NCI-H774 (cell line): ENCODE measurements around the gene PTTG1IP.
"Not testable (repeated sequence)": the region's sequence is repeated elsewhere in the genome, so short reads cannot be mapped to it uniquely, and the experiment has no call there.

ENCODE experiments used
- DNase-seq: peaks from one replicate; lab custom pipeline; 2025; lab: John Stamatoyannopoulos, UW

Gene PTTG1IP

DNA sequence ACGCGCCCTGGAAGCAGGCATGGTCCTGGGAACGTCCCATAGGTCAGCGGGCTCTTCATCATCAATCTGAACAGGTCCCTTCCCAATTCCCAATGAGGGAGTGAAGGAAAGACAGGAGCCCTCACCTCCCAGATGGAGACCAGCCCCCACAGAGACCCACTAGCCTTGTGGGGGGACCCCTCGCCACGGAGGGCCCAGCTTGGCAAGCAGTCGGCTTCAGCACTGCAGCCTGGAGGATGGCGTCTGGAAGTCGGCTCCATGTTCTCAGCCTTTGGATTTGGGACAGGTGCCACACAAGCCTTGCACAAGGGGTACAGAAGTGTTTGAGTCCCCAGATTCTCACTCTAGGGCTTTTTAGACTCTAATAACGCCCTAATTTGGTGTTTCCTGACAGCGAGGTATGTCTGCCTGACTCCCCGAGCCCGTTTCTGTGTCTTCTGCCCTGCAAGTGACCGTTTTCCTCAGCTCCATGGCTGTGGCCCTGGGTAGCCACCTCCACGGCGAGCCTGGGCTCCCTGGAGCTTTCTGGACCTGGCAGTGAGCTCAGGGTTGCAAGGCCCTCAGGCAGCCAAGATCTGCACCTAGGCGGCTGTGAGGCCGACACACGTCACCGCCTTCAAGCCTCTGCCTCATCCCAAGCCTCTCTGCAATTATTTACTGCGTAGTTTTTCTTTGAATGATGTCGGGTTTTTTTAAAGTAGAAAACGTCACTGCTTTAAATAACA, 30.6 kb downstream of the PTTG1IP start:
- no peak for DNase-seq

DNA sequence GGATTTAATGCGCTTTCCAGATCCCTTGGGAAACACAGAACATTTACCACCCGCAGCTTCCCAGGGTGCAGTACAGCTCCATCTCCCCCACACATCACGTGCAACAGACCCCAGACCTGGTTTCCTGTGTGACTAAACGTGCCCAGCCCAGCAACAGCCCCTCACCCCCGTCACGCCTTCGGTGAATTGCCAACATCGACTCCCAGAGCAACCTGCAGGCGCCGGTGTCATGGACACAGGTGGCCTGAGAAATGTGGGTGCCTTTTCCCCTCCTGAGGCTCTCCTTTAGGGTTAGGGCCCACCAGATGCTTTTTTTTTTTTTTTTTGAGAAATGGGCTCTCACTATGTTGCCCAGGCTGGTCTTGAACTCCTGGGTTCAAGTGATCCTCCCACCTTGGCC, 31.4 kb downstream of the PTTG1IP start:
- no peak for DNase-seq

DNA sequence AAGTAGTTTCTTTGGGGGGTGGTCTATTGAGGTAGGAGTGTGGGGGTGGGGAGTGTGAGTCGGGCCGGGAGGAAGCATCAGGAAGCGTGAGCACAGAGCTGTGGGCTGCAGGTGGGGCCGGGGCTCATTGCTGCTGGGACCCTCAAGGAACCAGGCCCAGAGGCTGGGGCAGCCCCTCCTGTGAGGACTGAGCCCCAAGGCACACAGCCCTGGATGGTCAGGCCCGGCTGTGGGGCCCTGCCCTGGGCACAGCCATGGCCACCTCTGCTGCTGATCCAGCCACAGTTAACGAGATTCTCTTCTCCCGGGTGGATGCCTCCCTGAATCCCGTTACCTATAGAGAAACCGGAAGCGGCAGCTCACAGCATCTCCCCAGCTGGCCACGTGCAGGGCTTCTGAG, 32.7 kb downstream of the PTTG1IP start:
- DNase-seq: no peak

DNA sequence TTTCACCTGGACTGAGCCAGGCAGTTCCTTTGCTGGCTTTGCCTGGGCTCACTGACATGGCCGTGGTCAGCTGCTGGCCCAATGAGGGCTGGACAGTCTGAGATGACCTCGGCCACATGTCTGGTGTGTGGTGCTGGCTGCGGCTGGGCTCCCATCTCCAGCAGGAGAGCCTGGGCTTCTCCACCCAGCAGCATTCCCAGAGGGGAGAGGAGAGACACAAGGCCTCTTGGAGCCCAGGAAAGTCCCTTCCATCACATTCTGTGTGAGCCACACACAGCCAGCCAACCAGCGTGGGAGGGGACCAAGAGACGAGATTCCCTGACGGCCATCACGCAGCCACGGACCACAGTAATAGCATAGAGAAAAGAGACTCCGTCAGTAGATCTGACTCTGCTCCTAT, 34.5 kb downstream of the PTTG1IP start:
- no peak for DNase-seq

DNA sequence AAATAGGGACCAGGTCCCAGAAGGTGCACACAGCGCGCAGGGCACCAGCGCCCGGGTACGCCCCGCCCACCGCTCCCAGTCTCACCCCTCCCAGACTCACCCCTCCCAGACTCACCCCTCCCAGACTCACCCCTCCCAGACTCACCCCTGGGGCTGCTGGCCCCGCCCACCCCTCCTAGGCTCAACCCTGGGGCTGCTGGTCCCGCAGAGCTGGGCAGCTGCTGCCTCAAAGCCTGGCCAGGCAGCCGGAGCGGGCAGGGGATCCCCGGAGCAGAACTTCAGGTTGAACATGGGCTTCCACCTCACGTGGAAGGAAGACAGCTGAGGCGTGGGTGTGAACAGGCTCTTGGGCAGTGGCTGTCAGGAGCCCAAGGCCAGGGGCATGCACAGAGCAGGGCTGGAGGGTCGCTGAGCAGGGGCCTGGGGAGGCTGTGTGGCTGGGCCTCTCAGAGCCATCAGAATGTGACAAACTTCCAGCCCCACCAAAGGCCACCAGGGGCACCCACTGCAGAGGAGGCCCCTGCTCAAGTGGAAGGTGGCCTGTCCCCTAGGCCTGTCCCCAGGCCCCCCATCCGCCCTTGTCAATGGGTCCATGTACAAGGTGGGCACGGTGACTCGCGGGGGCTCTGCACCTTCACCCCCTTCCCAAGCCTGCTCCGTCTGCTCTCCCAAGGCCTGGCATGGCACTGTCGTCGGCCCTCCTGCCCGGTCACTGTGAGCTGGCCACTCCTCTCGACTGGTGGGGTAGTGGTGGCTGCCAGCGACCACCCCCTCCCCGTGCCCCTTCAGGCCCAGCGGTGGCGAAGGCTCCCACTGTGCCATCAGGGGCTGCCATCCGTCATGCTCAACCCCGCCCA, 35.2 kb downstream of the PTTG1IP start:
- DNase-seq: no peak

DNA sequence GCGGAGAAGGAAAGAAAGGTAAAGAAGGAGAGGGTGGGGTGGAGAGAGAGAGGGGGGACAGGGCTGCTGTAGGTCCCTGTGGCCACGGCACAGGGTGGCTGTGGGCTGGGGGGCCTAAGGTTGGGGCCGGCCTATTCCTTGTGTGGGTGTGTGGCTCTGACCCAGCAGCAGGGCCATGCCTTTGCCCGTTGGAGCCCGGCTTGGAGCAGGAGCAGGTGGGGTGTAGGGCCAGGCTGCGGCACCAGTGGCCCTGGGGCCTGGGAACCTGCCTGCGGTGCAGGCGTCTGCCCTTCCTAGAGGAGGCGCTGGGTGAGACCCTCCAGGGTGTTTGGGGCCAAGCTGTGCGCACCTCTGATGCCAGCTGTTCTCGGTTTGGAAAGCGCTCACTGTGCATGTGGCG, 36.0 kb downstream of the PTTG1IP start:
- no peak for DNase-seq

DNA sequence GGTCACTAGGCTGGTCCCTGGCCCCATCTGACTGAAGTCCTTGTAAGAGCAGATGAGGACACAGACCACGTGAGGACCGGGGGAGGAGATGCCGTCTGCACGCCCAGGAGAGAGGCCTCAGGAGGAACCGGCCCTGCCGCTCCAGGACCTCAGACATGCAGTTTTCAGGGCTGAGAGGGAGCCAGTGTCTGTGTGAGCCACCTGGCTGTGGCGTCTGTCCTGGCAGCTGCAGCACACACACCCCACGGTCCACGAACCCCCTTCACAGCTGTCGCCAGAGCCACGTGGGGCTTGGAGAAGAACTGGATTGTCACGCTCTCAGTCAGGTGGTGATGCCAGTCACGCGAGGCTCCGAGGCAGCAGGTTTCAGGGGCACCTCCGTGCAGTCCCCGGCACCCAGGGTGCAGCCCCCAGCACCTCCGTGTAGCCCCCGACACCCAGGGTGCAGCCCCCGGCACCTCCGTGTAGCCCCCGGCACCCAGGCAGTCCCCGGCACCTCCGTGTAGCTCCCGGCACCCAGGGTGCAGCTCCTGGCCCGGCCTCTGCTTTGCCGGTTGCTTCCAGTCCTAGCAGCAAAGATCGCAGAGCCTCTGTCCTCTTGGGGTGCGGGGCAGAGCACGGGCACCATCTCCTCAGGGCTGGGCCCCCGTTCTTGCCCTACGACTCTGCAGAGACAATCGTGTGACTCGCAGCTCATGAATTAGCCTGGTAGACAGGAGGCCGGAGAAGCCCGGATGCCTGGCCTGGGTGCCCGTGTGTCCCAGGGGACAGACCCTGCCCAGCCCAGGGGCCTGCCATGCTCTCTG, 36.6 kb downstream of the PTTG1IP start:
- no peak for DNase-seq

DNA sequence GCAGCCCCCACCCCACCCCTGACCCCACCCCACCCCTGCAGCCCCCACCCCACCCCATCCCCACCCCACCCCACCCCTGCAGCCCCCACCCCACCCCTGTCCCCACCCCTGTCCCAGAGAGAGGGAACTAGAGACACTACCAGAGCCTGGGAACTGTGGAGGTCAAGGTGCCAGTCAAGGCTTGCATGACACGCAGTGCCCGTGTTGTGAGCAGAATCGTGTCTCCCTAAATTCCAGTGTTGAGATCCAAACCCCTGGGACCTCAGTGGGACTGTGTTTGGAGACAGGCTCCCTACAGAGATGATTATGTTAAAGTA, 37.2 kb downstream of the PTTG1IP start:
- DNase-seq: no peak

DNA sequence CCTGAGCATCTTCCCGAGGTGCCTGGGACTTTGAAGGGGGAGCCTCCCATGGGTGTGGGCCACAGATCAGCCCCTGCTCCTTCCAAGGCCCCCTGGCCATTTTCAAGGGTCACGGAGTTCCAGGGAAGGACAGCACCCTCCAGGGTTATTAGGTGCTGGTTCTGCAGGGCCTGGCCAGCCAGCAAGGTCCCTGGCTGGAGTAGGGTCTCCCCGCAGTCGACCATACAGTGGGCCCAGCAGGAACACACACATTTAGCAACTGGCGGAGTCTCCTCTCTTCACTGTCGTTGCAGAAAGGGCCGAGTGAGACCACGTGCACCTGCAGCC, 37.9 kb downstream of the PTTG1IP start:
- no peak for DNase-seq

DNA sequence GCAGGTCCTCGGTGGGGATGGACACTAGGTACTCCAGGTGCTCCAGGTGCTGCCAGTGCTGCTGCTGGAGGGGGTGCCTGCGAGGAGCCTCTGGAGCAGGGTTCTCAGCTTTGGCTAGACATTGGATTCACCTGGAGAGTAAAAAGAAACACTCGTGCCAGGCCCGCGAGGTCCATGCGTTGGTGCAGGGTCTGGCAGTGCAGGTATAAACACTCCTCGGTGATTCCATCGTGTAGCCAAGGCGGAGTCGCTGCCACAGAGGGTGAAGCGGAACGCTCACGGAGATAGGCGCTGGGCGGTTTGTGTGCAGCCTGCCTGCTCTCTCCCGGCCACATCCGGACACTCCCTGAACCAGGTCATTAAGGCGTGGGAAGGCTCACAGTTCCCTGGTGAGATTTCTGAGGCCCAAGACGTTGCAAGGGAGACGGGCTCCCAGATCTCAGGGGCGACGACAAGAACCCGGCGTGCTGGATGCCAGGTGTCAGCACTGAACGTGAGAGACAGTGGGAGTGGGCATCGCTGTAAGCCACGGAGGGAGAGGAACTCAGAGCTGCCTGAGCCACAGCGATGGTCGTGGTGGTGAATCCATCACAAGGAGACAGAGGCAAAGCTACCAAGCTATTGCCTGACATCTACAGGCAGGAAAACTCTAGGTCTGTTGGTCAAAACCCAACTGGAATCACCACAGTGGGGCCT, 38.4 kb downstream of the PTTG1IP start:
- no peak for DNase-seq

DNA sequence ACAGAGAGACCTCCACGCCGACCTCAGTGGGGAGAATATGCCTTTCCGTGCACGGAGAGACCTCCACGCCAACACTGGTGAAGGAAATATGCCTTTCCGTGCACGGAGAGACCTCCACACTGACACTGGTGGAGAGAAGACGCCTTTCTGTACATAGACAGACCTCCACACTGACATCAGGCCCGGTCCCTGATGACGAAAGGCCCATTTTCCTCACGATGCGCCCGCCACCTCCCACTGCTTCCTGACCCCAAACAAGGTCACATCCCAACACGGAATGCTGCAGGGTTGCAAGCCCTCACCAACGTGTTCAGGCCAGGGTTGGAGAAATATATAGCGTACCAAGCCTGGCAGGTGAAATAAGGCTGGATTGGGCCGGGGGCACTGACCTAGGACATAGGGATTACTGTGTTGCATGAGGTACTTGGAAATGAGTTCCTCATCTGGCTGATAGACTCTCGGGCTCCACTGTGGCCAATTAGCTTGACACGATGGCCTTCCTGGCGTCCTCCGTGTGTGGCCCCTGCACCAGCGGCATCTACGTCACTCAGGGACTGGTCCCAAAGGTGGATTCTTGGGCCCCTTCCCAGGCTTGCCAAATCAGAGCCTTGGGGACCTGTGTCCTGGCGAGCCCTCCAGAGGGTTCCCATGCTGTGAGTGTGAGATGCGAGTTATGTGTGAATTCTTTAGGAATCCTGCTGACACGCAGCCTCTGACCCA, 39.1 kb downstream of the PTTG1IP start:
- DNase-seq: no peak

DNA sequence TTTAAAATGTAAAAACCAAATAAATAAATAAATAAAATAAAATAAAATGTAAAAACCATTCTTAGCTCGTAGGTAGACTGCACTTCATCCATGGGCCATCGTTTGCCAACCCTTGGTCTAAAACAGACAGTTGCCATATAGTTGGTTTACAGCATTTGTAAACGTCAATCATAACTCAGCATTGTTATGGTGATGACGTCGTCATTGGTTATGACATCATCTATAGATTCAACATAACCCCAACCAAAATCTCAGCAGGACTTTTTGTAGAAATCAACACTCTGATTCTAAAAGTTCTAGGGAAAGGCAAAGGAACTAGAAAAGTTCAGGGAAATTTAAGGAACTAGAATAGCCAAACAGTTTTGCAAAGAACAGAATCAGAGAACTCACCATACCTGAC, 39.8 kb downstream of the PTTG1IP start:
- no peak for DNase-seq

DNA sequence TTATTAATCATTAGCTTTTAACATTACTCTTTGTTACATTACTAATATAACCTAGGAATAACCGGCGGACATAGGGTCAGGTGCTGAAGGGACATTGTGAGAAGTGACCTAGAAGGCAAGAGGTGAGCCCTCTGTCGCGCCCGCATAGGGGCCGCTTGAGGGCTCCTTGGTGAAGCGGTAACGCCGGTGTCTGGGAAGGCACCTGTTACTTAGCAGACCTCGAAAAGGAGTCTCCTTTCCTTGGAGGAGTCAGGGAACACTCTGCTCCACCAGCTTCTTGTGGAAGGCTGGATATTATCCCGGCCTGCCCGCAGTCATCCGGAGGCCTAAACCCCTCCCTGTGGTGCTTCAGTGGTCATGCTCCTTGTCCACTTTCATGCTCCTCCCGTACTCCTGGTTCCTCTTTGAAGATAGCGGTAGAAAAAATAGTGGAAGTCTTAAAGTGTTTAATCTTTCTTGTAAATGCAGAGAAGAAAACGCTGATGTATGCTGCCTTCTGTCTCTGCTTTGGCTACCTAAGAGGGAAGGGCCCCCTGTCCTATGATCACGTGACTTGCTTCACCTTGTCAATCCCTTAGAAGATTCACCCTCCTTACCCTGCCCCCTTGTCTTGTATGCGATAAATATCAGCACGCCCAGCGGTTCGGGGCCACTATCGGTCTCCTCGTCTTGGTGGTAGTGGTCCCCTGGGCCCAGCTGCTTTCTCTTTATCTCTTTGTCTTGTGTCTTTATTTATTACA, 40.8 kb downstream of the PTTG1IP start:
- not testable (repeated sequence) for DNase-seq

DNA sequence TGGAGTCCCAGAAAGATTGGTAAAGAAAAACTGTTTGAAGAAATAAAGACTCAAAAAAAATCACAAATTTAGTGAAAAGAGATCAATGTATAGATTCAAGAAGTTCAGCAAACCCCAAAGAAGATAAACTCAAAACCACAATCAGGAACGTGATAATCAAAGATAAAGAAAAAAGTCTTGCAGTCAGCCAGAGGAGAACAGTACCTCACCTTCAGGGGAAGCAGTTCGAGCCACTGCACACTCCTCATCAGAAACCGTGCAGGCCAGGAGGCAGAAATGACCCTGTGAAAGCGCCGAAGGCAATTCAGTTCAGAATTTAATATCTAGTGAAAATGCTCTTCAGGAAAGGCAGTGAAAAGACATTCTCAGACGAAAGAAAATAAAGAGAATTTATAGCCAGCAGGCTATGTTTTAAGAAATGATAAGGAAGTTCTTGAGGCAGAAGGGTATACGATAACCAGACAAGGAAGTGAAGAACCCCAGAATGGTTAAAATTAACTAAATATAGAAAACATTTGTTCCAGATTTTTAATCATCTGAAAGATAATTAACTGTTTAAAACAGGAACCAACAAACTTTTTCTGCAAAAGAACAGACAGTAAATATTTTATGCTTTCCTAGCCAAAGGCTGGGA, 42.1 kb downstream of the PTTG1IP start:
- no peak for DNase-seq

DNA sequence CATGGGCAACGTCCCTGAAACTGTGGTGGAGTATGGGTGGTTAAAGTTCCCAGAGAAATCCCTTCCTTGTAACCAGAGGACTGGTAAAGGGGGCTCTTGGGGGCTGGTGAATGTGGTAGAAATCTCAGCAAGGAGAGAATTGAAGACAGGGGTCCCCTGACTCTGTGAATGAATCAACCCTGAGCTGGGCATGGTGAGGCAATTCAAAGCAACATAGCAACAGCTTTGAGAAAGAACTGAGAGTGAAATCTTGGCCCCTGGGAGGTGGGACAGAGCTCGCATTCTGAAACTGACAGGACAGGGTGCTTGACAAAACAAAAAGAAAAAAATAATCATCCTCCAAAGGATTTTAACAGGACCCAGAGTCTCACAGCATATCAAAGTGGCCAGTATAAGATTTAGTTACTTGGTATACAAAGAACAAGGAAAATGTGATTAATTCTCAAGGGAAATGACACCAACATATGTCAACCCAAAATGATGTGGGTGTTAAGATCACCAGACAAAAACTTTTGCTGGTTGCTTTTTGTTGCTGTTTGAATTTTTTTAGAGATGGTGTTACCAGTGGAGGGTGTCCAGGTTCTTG, 43.9 kb downstream of the PTTG1IP start:
- DNase-seq: no peak

DNA sequence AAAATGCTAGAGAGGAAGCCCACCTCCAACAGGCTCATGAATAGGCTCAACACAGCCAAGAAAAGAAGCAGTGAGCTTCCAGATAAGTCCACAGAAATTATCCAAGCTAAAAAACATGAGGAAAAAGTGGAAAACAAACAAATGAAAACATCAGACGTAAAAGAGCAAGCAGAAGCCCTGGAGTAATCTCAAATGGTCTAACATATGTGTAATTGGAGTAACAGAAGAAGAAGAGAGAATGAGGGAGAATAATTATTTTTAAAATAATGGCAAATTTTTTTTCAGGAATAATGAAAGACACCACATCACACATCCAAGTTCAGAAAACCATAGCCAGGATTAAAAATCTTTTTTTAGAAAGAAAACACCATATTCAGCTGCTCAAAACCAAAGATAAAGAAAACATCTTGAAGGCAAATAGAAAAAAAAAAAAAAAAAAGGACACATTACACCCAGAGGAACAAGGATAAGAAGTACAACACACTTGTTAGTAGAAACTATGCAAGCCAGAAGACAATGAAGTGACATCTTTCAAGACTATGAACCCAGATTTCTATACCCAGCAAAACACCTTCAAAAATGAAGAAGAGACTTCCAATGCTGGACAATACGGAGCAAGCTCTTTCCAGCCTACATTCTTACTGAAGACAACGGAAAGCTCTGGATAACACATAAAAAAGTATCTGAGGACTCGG, 45.0 kb downstream of the PTTG1IP start:
- DNase-seq: no peak

DNA sequence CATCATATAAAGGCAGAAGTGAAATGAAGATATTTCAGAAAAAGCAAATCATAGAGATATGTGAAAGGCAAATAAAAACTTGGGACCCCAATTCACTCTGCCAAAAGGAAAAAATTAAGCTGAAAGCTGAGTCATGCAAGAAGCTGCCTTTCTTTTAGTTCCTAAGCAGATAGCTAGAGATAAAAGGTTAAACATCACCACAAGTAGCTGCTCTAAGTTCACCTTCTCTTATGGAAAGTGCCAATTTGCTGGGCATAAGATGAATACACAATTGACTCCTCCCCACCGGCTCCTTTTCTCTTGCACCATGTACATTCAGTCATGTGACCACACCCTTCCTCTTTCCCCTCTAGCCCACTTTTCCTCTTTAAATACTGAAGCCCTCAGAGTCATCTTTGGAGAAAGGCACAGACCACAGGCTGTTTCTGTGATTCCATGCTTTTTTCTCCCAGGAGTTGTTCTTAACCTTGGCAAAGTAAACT, 50.3 kb downstream of the PTTG1IP start:
- no peak for DNase-seq

DNA sequence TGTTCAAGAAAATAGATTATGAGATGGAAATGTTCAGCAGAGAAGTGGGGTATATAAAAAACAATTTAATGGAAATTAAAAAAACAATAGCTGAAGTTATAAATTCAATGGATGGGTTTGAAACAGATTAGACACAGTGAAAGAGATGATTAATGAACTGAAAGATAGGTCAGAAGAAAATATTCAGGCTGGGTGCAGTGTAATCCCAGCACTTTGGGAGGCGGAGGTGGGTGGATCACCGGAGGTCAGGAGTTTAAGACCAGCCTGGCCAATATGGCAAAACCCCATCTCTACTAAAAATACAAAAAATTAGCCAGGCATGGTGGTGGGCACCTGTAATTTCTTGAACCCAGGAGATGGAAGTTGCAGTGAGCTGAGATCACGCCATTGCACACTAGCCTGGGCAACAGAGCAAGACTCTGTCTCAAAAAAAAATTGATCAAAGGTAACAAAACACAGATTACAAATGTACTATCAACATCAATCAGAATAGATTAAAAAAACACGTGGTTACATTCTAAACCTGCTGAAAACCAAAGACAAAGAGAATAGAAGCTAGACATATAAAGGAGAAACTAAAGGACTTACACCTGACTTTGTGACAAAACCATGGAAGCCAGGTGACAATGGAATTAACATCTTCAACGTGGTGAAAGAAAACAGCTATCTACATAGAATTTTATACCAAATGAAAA, 50.9 kb downstream of the PTTG1IP start:
- no peak for DNase-seq

DNA sequence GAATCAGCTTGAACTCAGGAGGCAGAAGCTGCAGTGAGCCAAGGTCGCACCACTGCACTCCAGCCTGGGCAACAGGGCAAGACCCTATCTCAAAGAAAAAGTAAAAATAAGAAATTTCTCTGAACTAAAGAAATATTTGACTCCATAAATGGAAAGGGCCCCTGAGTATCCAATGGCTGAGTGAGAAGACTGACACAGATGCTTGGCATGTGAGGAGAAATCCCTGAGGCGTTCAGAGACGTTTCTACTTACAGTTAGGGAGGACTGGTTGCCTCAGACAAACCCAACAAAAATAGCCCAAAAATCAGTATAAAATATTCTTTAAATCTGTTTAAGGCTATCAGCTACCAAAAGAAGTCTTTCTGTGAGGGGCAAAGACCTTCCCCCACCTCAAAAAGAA, 52.6 kb downstream of the PTTG1IP start:
- DNase-seq: no peak
